Mucosa of rectum (tissue), 2 donors: Measurements from ENCODE around the gene TNRC6C.
"Not testable (repeated sequence)": the region's sequence is repeated elsewhere in the genome, so short reads cannot be mapped to it uniquely, and the experiment has no call there.

ENCODE experiments used
- H3K27ac ChIP-seq, 2 donors: one replicate each; pipeline ENCODE4 v1.7.0; 2013; ENCODE audit warnings: inconsistent platforms in 2 of 2, low read depth in 2 of 2, low read length in 2 of 2
- H3K27me3 ChIP-seq, 2 donors: one replicate each; pipeline ENCODE4 v1.7.0; 2013; ENCODE audit warnings: low read length in 2 of 2; ENCODE audit not compliant: control insufficient read depth in 2 of 2, insufficient read depth in 2 of 2
- H3K36me3 ChIP-seq, 2 donors: one replicate each; pipeline ENCODE4 v1.7.0; 2013; ENCODE audit warnings: low read length in 2 of 2; ENCODE audit not compliant: control insufficient read depth in 2 of 2, insufficient read depth in 2 of 2
- H3K4me1 ChIP-seq, 2 donors: one replicate each; pipeline ENCODE4 v1.7.0; 2013; ENCODE audit warnings: low read length in 2 of 2, mild to moderate bottlenecking in 1 of 2; ENCODE audit not compliant: control insufficient read depth in 2 of 2, insufficient read depth in 2 of 2
- H3K4me3 ChIP-seq, 2 donors: one replicate each; pipeline ENCODE4 v1.7.0; 2013; ENCODE audit warnings: low read length in 2 of 2
- H3K9ac ChIP-seq, 2 donors: one replicate each; pipeline ENCODE4 v1.7.0; 2013; ENCODE audit warnings: low read length in 2 of 2, low read depth in 1 of 2, mild to moderate bottlenecking in 1 of 2
- H3K9me3 ChIP-seq, 2 donors: one replicate each; pipeline ENCODE4 v1.7.0; 2013; ENCODE audit warnings: low read length in 2 of 2; ENCODE audit not compliant: control insufficient read depth in 2 of 2
- donor health status: healthy.
- donor health status: Normal muscosa, but diverticular disease.

The TNRC6C gene

DNA sequence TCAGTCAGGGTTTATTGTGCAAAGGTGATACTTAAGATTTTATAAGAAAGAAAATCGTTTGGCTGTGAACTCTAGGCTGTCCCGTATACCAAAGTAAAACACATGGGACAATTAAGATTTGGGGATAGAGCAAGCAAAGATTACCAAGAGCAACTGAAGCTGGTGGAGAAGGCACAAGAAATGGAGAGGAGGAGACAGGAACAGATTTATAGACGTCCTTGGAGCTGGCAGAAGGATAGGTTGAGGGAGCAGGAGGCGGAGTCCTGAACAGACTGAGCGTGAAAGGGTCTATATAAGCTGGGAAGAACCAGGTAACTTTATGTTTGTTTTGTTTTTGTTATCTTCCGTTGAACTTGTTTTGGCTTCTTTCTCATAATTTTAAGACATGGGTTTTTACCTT lies 3.8 kb downstream of the TNRC6C start:
- no peaks in the 10 kb centered on the region for H3K9me3 ChIP-seq
- H3K27ac ChIP-seq = no peak overlapping the region
- H3K27me3 ChIP-seq = peaks cover 1 to 2% of the 10 kb centered on the region in 2 donors
- H3K4me1 ChIP-seq = peaks cover 14 to 15% of the 10 kb centered on the region in 2 donors
- no peak overlapping the region for H3K4me3 ChIP-seq
- H3K36me3 ChIP-seq = no peaks in the 10 kb centered on the region
- H3K9ac ChIP-seq = no peak overlapping the region

DNA sequence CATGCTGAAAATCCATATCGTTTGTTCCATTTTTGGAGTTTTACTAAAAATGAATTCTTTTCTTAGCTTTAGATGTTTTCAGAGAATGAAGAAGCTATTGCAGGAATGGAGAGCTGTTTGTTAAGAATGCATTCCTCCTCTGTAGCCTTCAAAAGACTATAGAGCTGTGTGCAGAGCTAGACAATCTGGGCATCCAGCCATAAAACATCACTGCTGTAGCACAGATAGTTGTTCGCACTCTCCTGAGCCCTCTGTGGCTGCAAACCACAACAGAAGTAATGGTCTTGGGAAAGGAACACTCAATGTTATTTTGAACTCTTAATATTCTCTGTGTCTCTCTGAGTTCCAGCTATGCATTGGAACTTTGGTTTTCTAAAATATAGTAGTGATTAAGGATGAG lies 4.9 kb downstream of the TNRC6C start:
- Histone ChIP-seq H3K27ac (no peak overlapping the region), H3K4me1 (peaks cover 8 to 10% of the 10 kb centered on the region in 2 donors), H3K9ac (no peak overlapping the region), H3K4me3 (no peak overlapping the region), H3K36me3 (no peaks in the 10 kb centered on the region), H3K9me3 (no peaks in the 10 kb centered on the region), H3K27me3 (peaks cover 0 to 2% of the 10 kb centered on the region in 2 donors)

DNA sequence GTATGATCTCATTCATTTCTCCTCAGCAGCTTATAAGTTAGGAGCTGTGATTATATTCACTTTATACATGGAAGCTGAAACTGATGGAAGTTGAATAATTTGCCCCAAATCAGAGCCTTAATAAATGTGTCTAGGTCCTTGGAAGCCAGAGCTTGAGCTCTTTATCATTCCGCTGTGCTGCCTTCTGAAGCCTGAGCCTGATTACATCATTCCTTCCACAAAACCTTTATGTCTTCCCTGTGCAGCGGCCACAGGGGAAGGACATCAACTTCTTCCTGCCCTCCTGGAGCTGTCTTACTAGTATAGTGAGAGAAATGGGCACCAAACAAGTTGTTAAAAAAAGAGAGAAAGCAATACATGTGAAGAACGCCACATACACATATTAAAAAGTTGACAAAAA lies 6.8 kb downstream of the TNRC6C start:
- Histone ChIP-seq H3K27ac (no peak overlapping the region), H3K9me3 (no peaks in the 10 kb centered on the region), H3K4me3 (no peak overlapping the region), H3K4me1 (no peaks in the 10 kb centered on the region), H3K9ac (no peak overlapping the region), H3K36me3 (no peaks in the 10 kb centered on the region), H3K27me3 (peaks cover 0 to 2% of the 10 kb centered on the region in 2 donors)

DNA sequence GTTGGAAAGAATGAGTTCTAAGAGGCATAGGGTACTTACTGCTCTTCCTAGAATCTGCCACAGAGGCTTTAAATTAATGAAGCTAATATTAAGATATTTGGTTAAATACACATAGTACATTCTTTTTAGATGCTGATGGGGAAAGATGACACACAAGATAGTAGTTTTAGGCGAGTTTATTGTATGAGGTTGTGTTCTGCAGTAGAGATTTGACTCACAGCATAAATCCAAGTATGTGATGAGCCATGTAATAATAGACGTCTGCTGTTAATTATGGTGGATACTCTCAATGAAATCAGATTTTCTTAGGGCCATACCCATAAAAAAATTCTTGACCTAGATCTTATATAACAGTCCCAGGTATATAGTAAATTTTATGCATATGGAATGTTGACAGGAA lies 8.0 kb downstream of the TNRC6C start:
- Histone ChIP-seq H3K4me1 (no peaks in the 10 kb centered on the region), H3K27ac (no peak overlapping the region), H3K9ac (no peak overlapping the region)

DNA sequence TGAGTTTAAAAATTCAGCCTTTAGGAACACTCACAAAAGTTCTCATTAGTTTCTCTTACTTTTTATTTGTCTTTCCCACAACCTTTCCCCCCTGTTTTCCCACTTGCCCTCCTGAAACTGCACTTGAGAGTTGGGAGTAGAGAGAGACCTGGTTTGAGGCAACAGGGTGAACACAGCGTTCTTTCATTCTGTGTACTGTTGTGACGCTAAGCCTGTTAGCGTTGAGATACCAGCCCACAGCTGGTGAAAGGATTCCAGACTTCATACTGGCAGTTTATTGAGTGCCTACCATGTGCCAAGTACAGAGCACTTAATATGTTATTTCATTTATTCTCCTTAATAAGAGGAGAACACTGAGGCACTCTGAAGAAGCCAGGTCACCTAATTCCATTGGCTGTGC lies 10.3 kb downstream of the TNRC6C start:
- Histone ChIP-seq H3K27me3 (no peaks in the 10 kb centered on the region), H3K9ac (no peak overlapping the region), H3K27ac (no peak overlapping the region), H3K4me3 (no peak overlapping the region), H3K36me3 (no peaks in the 10 kb centered on the region), H3K9me3 (no peaks in the 10 kb centered on the region), H3K4me1 (no peaks in the 10 kb centered on the region)

More for the DNA sequence above, 8.0 kb downstream of the TNRC6C start:
- H3K36me3 ChIP-seq = no peaks in the 10 kb centered on the region
- H3K27me3 ChIP-seq = no peaks in the 10 kb centered on the region
- no peak overlapping the region for H3K4me3 ChIP-seq
- H3K9me3 ChIP-seq = no peaks in the 10 kb centered on the region

DNA sequence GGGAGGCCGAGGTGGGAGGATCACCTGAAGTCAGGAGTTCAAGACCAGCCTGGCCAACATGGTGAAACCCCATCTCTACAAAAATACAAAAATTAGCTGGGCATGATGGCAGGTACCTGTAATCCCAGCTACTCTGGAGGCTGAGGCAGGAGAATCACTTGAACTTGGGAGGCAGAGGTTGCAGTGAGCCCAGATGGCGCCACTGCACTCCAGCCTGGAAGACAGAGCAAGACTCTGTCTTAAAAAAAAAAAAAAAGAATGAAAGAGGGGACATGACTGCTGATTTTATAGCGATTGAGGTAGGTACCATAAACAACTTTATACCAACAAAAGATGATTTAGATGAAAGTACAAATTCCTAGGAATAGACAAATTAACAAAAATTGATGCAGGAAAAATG lies 13.8 kb downstream of the TNRC6C start:
- H3K4me3 ChIP-seq, H3K9me3 ChIP-seq, H3K4me1 ChIP-seq, H3K9ac ChIP-seq, H3K36me3 ChIP-seq, H3K27me3 ChIP-seq, H3K27ac ChIP-seq: not testable (repeated sequence)

DNA sequence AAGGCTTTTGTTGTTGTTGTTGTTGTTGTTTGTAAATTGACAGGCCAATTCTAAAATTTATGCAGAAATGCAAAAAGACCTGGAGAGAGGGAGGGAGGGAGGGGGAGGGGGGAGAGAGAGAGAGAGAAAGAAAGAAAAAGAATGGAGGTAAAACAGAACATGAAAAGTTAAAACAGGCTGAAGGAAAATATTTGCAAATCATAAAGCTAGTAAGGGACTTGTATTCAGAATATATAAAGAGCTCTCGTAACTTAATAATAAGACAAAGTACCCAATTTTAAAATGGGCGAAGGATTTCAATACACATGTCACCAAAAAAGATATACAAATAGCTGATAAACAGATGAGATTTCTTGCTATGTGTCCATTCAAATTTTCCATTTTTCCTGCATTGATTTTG lies 15.4 kb downstream of the TNRC6C start:
- Histone ChIP-seq H3K9me3 (no peaks in the 10 kb centered on the region), H3K27ac (no peak overlapping the region), H3K36me3 (no peaks in the 10 kb centered on the region), H3K27me3 (no peaks in the 10 kb centered on the region), H3K4me1 (no peaks in the 10 kb centered on the region), H3K4me3 (no peak overlapping the region), H3K9ac (no peak overlapping the region)

DNA sequence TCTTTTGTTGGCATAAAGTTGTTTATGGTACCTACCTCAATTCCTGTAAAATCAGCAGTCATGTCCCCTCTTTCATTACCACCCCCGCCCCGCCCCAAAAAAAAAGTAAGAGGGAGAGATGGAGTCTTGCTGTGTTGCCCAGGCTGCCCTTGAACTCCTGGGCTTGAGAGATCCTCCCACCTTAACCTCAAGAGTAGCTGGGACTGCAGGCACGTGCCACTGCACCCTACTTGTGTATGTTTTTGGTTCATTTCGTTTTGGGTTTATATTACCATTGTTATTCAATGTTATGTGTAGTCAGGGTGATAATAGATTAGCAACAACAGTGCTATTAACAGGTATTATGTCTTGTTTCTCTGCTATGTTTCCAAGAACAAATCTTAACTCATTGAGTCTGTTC lies 15.9 kb downstream of the TNRC6C start:
- Histone ChIP-seq H3K36me3 (no peaks in the 10 kb centered on the region), H3K9me3 (no peaks in the 10 kb centered on the region), H3K27me3 (no peaks in the 10 kb centered on the region), H3K9ac (no peak overlapping the region), H3K4me1 (no peaks in the 10 kb centered on the region), H3K4me3 (no peak overlapping the region), H3K27ac (no peak overlapping the region)

DNA sequence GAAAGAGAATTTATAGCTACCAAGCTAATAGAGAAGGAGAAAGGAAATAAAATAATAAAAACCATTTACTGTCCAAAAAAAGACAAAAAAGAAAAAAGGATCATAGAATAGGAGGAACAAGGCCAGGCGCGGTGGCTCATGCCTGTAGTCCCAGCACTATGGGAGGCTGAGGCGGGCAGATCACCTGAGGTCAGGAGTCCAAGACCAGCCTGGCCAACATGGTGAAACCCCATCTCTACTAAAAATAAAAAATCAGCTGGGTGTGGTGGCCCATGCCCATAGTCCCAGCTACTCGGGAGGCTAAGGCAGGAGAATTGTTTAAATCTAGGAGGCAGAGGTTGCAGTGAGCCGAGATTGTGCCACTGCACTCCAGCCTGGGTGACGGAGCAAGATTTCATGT lies 23.9 kb downstream of the TNRC6C start:
- H3K4me1 ChIP-seq, H3K4me3 ChIP-seq, H3K9me3 ChIP-seq, H3K9ac ChIP-seq, H3K27ac ChIP-seq, H3K36me3 ChIP-seq, H3K27me3 ChIP-seq: not testable (repeated sequence)

DNA sequence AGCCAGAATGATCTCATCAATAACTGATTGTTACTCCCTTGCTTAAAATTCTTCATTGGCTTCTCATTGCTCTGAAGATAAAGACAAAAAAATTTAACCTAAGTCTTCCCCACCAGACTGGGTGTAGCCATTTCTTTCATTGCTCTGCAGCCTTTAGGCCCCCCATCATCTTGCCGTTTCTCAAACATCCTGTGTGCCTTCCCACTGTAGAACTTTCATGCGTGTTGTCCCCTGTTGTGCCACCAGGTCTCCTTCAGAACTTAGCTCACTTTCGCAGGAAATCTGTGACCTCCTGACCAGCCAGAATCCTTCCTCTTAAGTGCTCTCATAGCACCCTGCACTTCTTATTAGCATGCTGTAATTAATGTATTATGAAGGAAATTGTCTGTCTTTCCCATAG lies 31.8 kb downstream of the TNRC6C start:
- Histone ChIP-seq H3K9ac (no peak overlapping the region), H3K27ac (no peak overlapping the region), H3K27me3 (no peaks in the 10 kb centered on the region), H3K4me1 (peaks cover 0 to 3% of the 10 kb centered on the region in 2 donors), H3K4me3 (no peak overlapping the region), H3K9me3 (no peaks in the 10 kb centered on the region), H3K36me3 (no peaks in the 10 kb centered on the region)

DNA sequence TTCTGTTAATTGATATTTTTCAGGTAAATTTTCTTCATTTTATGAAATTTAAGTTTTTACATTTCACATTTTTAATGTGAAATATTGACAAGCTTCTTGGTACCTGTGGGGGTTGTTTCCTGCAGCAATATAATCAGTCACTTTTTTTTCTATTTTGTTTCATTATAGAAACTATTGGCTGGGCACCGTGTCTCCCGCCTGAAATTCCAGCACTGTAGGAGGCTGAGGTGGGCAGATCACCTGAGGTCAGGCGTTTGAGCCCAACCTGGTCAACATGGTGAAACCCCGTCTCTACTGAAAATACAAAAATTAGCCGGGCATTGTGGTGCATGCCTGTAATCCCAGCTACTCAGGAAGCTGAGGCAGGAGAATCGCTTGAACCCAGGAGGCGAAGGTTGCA lies 35.2 kb downstream of the TNRC6C start:
- not testable (repeated sequence) for H3K27ac ChIP-seq, H3K4me3 ChIP-seq, H3K27me3 ChIP-seq, H3K36me3 ChIP-seq, H3K9me3 ChIP-seq, H3K9ac ChIP-seq, H3K4me1 ChIP-seq
